Thyroid gland (tissue), 4 donors: Measurements from ENCODE around the gene PLCL2.

Experiments
- POLR2A ChIP-seq, 2 donors: fragments of 450-650 bp; IDR thresholded peaks; one replicate each; pipeline ENCODE4 v1.6.1; 2017; ENCODE audit warnings: antibody characterized with exemption in 2 of 2, mild to moderate bottlenecking in 2 of 2, moderate library complexity in 1 of 2
- TF ChIP-seq, protein P1 (sequence below), 6 experiments: fragments of 200-600 bp in 3 of 6; fragments of 450-650 bp in 3 of 6; sonication (generic) in 3 of 6; IDR thresholded peaks; one replicate each; pipeline ENCODE4 v1.5.1; 2016 to 2019; ENCODE audit warnings: antibody characterized with exemption in 6 of 6, mild to moderate bottlenecking in 2 of 6, inconsistent platforms in 1 of 6, moderate library complexity in 1 of 6

DNA sequence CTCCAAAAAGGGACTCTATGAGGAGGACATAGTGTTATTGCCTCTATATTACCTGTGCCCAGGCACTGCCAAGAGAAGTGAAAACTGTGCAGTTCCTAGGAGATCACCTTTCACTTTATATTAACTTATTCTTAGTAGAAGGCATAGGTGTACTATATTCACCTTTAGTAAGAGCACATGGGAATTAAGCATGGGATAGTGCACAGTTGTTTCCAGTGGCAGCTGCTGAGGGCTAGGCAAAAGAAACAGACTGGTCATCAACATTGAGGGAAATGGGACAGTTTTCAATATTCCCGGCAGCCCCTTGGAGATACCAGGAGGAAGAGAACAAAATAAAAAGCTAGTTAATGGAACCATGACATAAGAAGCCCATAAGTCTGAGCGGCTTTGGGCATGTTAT is 100.9 kb downstream of the PLCL2 start:
- no peak for TF ChIP-seq POLR2A (IDR thresholded peaks at IDR 0.05)
- TF ChIP-seq, protein P1, sequence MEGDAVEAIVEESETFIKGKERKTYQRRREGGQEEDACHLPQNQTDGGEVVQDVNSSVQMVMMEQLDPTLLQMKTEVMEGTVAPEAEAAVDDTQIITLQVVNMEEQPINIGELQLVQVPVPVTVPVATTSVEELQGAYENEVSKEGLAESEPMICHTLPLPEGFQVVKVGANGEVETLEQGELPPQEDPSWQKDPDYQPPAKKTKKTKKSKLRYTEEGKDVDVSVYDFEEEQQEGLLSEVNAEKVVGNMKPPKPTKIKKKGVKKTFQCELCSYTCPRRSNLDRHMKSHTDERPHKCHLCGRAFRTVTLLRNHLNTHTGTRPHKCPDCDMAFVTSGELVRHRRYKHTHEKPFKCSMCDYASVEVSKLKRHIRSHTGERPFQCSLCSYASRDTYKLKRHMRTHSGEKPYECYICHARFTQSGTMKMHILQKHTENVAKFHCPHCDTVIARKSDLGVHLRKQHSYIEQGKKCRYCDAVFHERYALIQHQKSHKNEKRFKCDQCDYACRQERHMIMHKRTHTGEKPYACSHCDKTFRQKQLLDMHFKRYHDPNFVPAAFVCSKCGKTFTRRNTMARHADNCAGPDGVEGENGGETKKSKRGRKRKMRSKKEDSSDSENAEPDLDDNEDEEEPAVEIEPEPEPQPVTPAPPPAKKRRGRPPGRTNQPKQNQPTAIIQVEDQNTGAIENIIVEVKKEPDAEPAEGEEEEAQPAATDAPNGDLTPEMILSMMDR (IDR thresholded peaks at IDR 0.05), result no peak
